GM21447 (cell line): ENCODE results near the gene TMEM60.
A peak's percentile ranks its signal among the peaks of the same experiment; 100 is the strongest.

Source experiments
- ATAC-seq: cut with Tn5 transposase; IDR thresholded peaks from one replicate; pipeline ENCODE4 v1.9.1; 2021; ENCODE audit not compliant: unreplicated experiment

Gene TMEM60

GRCh38 chr7:77782383-77782782 is 15.9 kb downstream of the TMEM60 start:
- no peak for ATAC-seq

DNA sequence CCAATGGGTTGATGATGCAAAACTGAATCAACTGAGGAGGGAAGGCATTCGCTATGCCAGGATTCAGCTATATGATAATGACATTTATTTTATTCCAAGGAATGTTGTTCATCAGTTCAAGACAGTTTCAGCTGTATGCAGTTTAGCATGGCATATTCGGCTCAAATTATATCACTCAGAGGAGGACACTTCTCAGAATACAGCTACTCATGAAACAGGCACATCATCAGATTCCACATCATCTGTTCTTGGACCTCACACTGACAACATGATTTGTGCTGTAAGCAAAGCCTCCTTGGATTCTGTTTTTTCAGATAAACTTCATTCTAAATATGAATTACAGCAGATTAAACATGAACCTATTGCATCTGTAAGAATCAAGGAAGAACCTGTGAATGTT is 19.7 kb downstream of the TMEM60 start:
- no peak for ATAC-seq

GRCh38 chr7:77771901-77772300 is 26.3 kb downstream of the TMEM60 start:
- ATAC-seq: no peak

- ATAC-seq: no peak
Observed at GRCh38 chr7:77770316-77770715, 27.9 kb downstream of the TMEM60 start.

GRCh38 chr7:77766801-77767605 is 31.2 kb downstream of the TMEM60 start:
- ATAC-seq: no peak

- no peak for ATAC-seq
Observed at GRCh38 chr7:77765906-77766800, 32.1 kb downstream of the TMEM60 start.

GRCh38 chr7:77765481-77765880 is 32.8 kb downstream of the TMEM60 start:
- no peak for ATAC-seq

DNA sequence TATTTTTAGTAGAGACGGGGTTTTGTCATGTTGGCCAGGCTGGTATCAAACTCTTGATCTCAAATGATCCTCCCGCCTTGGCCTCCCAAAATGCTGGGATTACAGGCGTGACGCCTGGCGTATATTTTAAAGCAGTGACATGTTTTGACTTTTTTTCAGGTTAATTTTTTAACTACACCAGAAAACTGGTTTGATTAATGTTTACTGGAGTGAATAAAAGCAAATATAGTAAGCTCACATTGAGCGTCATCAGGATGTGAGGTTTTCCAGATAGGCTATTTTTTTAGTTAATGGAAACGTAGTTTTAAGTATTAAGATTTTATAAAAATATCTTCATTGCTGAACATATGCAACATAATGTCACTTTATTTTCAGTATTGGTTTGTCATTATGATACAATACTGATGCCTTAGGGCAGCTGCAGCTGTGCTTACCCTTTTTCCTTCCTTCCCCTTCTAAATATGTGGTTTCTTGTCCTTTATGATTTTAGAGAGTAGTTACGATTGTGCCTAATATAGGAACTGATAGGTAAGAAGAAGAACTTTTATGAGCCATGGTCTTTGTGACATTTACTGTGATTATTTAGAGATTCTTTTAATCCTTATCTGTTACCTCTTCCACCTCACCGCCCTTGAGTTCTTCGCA is 37.3 kb downstream of the TMEM60 start:
- no peak for ATAC-seq

DNA sequence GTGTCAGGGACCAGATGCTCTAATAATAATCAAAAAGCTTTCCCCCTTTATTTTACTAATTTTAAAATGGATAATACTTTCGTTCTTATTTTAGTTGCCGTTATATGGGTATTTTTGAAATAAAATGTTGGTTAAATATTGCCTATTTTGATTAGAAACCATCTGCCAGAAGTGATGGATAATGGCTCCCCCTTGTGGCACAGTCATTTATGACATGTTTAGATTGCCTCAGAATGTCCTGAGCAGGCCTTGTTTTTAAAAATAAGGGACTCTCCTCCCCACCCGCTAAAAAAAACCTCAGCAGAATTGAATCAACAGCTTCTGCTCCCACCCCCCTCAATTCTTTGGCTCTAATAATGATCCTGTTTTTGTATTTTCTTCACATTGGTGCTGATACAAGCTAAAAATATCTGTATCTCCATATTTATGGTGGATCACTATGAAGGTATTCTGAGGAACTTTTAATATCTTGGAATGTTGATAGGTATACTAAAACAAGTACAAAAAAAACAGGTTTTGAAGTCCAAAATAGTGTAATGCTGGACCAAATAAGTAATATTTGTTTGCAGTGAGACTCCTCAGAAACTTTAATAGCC is 38.8 kb downstream of the TMEM60 start:
- ATAC-seq: peak; percentile 38

DNA sequence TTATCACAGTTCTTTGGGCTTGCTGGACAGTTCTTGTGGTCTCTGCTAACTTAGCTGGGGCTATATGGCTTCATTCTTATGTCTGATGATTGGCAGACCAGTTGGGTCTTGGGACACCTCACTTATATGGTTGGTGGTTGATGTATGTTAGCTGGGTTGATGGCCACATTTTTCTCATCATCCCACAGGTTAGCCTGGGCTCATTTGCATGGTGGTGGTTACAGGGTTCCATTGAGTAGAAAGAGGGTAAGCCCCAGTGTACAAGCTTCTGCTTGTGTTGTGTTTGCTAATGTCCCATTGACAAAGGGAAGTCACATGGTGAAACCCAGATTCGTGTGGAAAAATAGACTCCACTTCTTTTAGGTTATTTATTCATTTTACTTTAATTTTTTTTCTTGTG is 40.6 kb downstream of the TMEM60 start:
- ATAC-seq: peak; percentile 89

DNA sequence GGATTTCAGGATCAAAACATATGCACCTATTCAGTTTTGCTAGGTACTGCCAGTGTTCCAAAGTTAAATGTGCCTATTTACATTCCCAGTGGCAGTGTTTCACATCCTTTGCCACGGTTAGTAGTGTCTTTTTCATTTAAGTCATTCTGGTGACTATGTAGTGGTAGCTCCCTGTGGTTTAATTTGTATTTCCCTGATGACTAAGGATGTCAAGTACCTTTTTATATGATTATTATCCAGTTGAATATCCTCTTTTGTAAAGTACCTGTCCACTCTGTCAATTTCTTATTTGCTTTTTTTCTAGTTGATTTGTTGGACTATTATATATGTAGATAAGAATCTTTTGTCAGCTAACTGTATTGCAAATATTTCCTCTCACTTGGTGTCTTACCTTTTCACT is 45.1 kb downstream of the TMEM60 start:
- ATAC-seq: no peak

DNA sequence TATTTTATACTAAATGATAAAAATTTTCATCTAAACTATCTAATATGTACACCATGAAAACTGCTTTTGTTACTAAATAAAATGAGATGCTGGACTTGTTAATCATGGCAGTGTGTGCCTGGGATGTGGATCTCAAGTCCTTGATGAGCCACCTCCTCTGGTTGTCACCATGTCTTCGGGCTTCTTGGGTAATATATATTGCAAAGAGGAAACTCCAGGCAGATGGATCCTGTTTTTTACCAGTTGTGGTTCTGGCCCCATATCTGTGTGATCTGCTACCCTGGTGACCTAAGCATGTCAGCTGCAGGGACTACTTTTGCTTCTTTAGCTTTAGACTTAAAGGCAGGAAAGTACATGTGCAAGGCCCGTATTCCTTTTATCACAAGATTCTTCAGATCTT is 46.2 kb downstream of the TMEM60 start:
- no peak for ATAC-seq

DNA sequence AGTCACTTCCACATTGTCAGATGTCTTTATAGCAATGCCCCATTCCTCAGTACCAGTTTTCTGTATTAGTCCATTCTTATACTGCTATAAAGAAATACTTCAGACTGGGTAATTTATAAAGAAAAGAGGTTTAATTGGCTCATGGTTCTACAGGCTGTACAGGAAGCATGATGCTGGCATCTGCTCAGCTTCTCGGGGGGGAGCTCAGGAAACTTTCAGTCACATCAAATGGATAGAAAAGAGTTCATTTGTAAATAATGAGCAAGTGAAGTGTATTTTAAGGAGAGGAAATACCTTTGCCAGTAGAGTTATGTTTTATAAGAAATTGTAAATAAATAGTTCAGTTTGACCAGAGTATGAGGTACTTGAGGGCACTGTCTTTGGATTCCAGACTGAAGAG is 50.5 kb downstream of the TMEM60 start:
- ATAC-seq: no peak

DNA sequence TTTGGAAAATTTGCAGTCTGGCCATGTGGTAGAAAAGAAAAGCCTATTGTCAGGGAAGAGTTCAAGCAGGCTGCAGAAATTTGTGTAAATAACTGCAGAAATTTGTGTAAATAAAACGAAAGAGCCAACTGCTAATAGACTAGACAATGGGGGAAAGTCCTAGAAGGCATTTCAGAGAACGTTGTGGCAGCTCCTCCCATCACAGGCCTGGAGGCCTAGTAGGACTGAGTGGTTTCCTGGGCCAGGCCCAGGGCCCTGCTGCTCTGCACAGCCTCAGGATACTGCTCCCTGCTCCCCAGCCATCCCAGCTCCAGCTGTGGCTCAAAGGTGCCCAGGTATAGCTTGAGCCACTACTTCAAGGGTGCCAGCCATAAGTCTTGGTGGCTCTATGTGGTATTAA is 51.1 kb downstream of the TMEM60 start:
- no peak for ATAC-seq

GRCh38 chr7:77746824-77747165 is 51.4 kb downstream of the TMEM60 start:
- ATAC-seq: no peak

DNA sequence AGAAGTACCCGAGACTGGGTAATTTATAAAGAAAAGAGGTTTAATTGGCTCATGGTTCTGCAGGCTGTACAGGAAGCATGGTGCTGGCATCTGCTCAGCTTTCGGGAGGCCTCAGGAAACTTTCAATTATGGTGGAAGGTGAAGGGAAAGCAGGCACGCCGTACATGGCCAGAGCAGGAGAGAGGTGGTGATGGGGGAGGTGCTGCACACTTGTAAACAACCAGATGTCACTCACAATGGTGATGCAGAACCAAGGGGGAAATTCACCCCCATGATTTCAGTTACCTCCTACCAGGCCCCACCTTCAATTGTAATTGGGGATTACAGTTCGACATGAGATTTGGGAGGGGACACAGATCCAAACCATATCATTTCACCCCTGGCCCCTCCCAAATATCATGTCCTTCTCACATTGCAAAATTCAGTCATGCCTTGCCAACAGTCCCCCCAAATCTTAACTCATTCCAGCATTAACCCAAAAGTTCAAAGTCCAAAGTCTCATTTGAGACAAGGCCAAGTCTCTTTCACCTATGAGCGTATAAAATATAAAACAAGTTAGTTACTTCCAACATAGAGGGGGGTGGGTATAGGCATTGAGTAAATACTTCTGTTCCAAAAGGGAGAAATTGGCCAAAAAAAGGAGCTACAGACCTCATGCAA is 51.9 kb downstream of the TMEM60 start:
- ATAC-seq: no peak

DNA sequence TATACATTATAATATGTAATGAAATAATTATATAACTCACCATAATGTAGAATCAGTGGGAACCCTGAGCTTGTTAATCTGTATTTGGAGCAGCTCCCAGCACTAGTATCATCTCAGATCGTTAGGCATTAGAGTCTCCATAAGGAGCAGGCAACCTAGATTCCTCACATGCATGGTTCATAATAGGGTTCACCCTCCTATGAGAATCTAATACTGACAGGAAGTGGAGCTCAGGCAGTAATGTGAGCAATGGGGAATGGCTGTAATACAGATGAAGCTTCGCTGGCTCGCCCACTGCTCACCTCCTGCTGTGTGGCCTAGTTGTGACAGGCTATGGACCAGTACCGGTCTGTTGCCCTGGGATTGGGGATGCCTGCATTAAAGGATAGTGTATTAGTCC is 52.5 kb downstream of the TMEM60 start:
- no peak for ATAC-seq
